NCI-H1930 (cell line): ENCODE measurements around the gene LIPI.
"Not testable (repeated sequence)": the region's sequence is repeated elsewhere in the genome, so short reads cannot be mapped to it uniquely, and the experiment has no call there.

Source experiments
- DNase-seq, 2 experiments: peaks; one replicate each; lab custom pipeline; 2025; lab: John Stamatoyannopoulos, UW

Gene LIPI

GRCh38 chr21:14073615-14074014 is 137.1 kb downstream of the LIPI start:
- DNase-seq: no peak

DNA sequence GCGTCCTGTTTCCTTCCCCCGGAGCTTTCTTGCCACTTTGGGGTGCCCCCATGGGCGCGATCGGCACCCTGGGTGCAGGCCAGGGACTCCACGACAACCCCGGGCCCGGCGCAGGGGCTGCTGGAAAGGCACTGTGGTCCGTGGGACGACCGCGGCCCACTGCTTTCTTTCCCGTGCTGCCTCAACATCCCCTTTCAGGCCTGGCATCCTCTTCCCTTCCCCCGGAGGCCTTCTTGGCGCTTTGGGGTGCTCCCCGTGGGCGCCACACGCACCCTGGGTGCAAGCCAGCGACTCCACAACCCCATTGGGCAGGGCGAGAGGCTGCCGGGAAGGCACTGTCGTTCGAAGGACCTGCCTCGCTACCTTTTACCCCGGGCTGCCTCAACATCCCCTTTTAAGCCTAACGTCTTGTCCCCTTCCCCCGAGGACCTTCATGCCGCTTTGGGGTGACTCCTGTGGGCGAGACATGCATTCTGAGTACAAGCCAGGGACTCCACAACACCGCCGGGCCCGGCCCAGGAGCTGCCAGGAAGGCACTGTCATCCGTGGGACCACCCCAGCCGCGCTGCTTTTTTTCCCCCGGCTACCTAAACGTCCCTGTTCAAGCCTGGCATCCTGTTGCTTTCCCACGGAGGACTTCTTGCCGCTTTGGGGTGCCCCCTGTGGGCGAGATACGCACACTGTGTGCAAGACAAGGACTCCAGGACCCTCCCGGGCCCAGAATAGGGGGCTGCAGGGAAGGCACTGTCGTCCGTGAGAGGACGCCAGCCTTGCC is 137.8 kb downstream of the LIPI start:
- no peak for DNase-seq

- no peak for DNase-seq
Measured at GRCh38 chr21:14071902-14072734, 138.6 kb downstream of the LIPI start.

- DNase-seq: no peak
Measured at GRCh38 chr21:14070968-14071367, 139.8 kb downstream of the LIPI start.

DNA sequence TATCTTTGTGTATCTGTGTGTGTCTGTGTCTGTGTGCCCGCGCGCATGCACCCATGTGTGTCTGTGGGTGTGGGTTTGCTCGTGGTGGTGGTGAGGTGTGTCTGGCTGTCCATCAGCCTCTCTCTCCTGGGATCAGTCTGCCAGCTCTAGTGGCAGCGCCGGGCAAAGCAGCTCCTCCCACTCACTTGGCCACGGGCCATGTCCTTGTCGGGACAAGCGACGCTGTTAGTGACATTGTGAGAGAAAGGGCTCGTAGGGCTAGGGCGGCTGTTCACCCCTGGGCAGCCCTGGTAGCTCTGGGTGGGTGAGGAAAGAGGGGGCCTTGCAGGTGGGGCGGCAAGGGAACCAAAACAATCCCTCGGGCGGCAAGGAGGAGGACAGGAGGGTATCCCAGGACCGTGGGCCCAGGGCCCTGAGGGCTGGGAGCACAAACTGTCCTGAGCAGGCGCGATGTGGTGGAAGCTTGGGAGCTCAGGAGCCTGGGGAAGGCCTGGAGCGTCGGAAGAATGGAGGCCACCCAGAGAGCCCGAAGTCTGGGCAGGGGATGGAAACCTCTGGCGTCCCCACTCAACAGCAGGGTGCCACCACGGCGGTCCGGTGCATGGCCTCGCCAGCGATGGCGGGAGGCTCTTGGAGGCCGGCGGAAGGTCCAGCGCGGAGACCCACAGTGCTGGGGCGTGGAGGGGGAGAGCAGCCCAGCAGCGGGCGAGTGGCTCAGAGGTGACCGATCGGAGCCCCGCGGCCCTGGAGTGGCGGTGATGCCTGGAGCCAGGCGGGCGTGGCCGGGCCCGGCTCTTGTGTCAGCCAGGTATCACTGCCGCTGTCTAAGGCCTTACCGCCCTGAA is 140.5 kb downstream of the LIPI start:
- no peak for DNase-seq

DNA sequence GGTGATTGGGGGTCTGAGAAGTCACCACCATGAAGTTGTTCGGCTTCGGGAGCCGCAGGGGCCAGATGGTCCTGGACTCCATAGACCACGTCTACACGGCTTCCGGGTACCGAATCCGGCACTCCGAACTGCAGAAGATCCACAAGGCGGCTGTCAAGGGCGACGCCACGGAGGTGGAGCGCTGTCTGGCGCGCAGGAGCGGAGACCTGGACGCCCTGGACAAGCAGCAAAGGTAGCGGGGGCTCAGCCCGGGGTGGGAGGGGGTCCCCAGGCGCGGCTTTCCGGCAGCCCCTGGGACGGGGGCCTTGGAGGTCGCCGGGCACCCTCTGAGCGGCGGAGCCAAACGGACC is 146.5 kb downstream of the LIPI start:
- no peak for DNase-seq

DNA sequence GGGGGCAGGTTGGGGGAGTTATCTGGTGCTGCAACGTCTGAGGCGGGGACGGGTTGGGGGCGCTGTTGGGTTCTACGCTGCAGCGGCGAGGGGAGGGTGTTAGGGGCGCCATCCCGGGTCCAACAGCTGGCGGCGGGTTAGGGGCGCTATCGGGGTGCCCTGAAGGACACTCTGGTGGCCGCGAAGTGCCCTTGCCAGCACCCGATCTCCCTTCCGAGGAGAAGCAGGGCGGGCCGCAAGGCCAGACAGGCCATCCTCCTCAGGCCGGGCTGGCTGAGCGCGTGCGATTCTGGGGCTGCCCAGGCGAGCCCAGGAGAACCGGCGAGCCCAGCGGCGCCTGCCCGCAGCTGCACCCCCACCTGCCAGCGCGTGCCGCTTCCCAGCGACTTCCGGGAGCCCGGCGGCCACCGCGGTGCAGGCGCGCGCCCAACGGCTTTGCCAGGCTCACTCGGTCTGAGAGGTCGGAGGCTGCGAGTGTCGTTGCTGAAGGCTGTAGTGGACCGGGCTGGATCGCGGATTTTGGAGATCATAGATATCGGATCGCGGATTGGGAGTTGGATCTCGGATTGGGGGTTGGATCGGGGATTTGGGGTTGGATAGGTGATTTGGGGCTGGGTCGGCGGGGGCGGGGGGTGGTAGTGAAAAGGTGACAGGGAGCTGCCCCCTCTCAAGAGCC is 147.0 kb downstream of the LIPI start:
- not testable (repeated sequence) for DNase-seq

- DNase-seq: not testable (repeated sequence)
Measured at GRCh38 chr21:14062684-14063083, 148.1 kb downstream of the LIPI start.

DNA sequence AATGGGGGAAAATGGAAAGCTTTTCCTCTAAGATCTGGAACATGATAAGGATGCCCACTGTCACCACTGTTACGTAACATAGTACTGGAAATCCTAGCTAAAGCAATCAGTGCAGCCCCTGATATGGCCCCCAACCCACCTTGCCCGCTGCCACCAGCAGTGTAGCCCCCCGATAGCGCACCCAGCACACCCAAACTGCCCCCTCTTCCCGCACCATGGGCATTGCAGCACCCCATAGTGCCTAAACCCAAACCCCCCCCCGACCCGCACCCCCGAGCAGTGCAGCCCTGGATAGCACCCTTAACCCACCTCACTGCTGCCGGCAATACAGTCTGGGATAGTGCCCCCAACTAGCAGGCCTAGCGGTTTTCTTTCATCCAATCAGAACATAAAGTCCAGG is 148.9 kb downstream of the LIPI start:
- not testable (repeated sequence) for DNase-seq

DNA sequence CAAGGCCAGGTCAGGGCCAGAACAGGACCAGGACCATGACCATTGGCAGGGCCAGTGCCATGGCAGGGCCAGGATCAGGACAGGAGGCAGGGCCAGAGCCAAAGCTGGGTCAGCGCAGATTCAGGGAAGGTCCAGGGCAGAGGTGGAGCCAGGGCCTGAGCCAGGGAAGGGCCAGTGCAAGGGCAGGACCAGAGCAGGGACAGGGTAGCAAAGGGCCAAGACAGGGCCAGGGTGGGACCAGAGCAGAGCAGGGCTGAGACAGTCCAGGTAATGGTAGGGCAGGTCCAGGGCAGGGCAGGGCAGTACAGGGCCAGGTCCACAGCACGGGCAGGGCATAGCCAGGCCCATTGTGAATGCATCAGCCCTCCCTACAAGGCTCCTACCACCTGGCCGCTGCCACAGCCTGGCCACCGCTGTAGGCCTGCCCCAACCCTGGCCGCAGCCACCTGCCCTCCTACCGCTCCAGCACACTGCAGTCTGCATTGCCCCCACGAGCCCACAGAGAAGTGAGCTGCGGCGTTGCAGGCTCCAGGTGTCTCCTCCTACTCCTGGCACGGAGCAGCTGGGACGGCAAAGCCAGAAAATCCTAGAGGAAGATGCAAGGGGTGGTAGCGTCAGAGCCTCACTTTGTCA is 151.6 kb downstream of the LIPI start:
- not testable (repeated sequence) for DNase-seq
